Measurements from ENCODE around the gene TEAD2. TPM values are rescaled to one million over a fixed set of nuclear protein-coding genes. Genes with fewer than 3 reads are reported as not detected.

TEAD2 gene
- total and polyA plus RNA-seq, 10 of the 15 experiments (the other 5 are each of a cell fraction or from before 2014, with no cell fraction given) = 0.04 to 0.26 (median 0.11) TPM; not detected in 3

GRCh38 chr19:49297403-49297802 lies 64.8 kb downstream of the TEAD2 start:
- no TSS peak for BruUV-seq (replicated peaks)
- H3K4me1 ChIP-seq (ENCODE audit: control insufficient read depth, insufficient read depth, low read length) = no peaks in the 10 kb centered on the region; the same call in 1 of the 2 replicates
- no peak overlapping the region for H3K4me3 ChIP-seq
- H2AFZ ChIP-seq (ENCODE audit: control insufficient read depth, low read depth, low read length) = no peak overlapping the region
- ChIA-PET SMC1A (ENCODE audit: uncharacterized antibody, unreplicated experiment) (no interaction called here), POLR2A (interaction anchor here (0.6 kb wide), 1 partner anchor 8 kb away, joined by 3 read pairs; no protein-coding TSS in a partner anchor), CTCF (interaction anchor here (1.5 kb wide), 1 partner anchor 72 kb away, joined by 3 read pairs; no protein-coding TSS in a partner anchor), RAD21 (ENCODE audit: unreplicated experiment) (no interaction called here)
- H4K20me1 ChIP-seq (ENCODE audit: control insufficient read depth, insufficient read depth) = no peaks in the 10 kb centered on the region
- H3K27ac ChIP-seq (ENCODE audit: control insufficient read depth, insufficient read depth) = no peak overlapping the region
- intact Hi-C loops (cut with micrococcal nuclease; ENCODE audit: unreplicated experiment) = no loop called here
- WGBS (ENCODE audit: insufficient coverage, insufficient replicate concordance, low lambda C conversion rate, missing lambda C conversion rate) = 44% methylated on average over 3 of the region's 3 CpGs
- no peaks in the 10 kb centered on the region for H3K36me3 ChIP-seq (ENCODE audit: control insufficient read depth in 2 of 2, insufficient read depth in 2 of 2, low read length in 1 of 2)
- FAIRE-seq = no peak
- H3K9me3 ChIP-seq (replicated peaks; ENCODE audit: control insufficient read depth, insufficient read depth, low read length) = no peaks in the 10 kb centered on the region
- TF ChIP-seq CBX3 (IDR thresholded peaks at IDR 0.05; ENCODE audit: borderline replicate concordance, low read depth) = no peak
- TF ChIP-seq ZNF217 (IDR thresholded peaks at IDR 0.05) = no peak
- TF ChIP-seq RAD21 (IDR thresholded peaks at IDR 0.05; ENCODE audit: insufficient read depth, low read depth, low read length) = no peak
- no peak for TF ChIP-seq EGR1 (IDR thresholded peaks at IDR 0.05; ENCODE audit: borderline replicate concordance in 1 of 2, low read depth in 2 of 2, low read length in 2 of 2)
- no peak for TF ChIP-seq EED (IDR thresholded peaks at IDR 0.05; ENCODE audit: low read depth)
- TF ChIP-seq RBBP5 (conservative IDR thresholded peaks at IDR 0.05) = no peak
- no peak for TF ChIP-seq NKRF (conservative IDR thresholded peaks at IDR 0.05)
- no peak for TF ChIP-seq ZSCAN29 (IDR thresholded peaks at IDR 0.05)
- no peak for TF ChIP-seq TCF7 (IDR thresholded peaks at IDR 0.05; ENCODE audit: borderline replicate concordance)
- no peak for TF ChIP-seq ATF3 (IDR thresholded peaks at IDR 0.05; ENCODE audit: borderline replicate concordance, extremely low read depth, low read depth, low read length)
- TF ChIP-seq MTA2 (IDR thresholded peaks at IDR 0.05; ENCODE audit: low read depth) = no peak
- no peak for TF ChIP-seq E2F4 (IDR thresholded peaks at IDR 0.05; ENCODE audit: low read depth, low read length)
- H3K9ac ChIP-seq (ENCODE audit: control insufficient read depth, insufficient read depth, low read length) = no peak overlapping the region
- no peak overlapping the region for H3K4me2 ChIP-seq (ENCODE audit: control insufficient read depth, insufficient read depth)
- no peak for ATAC-seq
- no peaks in the 10 kb centered on the region for H3K79me2 ChIP-seq (ENCODE audit: control insufficient read depth, insufficient read depth, low read length)
- in situ Hi-C loops (cut with MboI) = no loop called here
- no peaks in the 10 kb centered on the region for H3K27me3 ChIP-seq (replicated peaks in 1 of 2; ENCODE audit: control insufficient read depth in 2 of 2, insufficient read depth in 2 of 2, low read length in 1 of 2)
- DNase-seq (ENCODE audit: low read depth, low spot score) = no peak
